OCI-LY3 (cell line): Measurements from ENCODE around the gene PAXX.

ENCODE experiments used
- H2AFZ ChIP-seq: fragments of 200-600, 300-600 bp; shearing (Covaris generic); 2 replicates; pipeline ENCODE4 v1.6.0; 2014; ENCODE audit warnings: antibody characterized with exemption, low read depth, low read length
- H3K27ac ChIP-seq: fragments of 200-600, 300-600 bp; sonication (generic); 2 replicates; pipeline ENCODE4 v1.5.1; 2014; ENCODE audit warnings: mild to moderate bottlenecking, low read length, moderate library complexity, mixed read lengths
- H3K27me3 ChIP-seq: fragments of 200-600, 300-600 bp; sonication (generic); 2 replicates; pipeline ENCODE4 v1.6.1; 2014; ENCODE audit warnings: low read depth, low read length, mixed read lengths
- H3K36me3 ChIP-seq: fragments of 200-600, 300-600 bp; sonication (generic); replicated peaks from 2 replicates; pipeline ENCODE3; 2014; ENCODE audit warnings: low read depth, low read length, mixed read lengths
- H3K4me1 ChIP-seq: fragments of 300-600, 200-600 bp; sonication (generic); 2 replicates; pipeline ENCODE4 v1.6.1; 2014; ENCODE audit warnings: low read length, mixed read lengths
- H3K4me2 ChIP-seq: fragments of 200-600, 300-600 bp; sonication (generic); 2 replicates; pipeline ENCODE4 v1.6.1; 2014; ENCODE audit warnings: low read length, mixed read lengths
- H3K4me3 ChIP-seq: fragments of 300-600, 200-600 bp; sonication (generic); 2 replicates; pipeline ENCODE4 v1.5.1; 2014; ENCODE audit warnings: antibody characterized with exemption, mild to moderate bottlenecking, low read length, moderate library complexity
- H3K79me2 ChIP-seq: fragments of 300-600, 200-600 bp; shearing (Covaris generic); 2 replicates; pipeline ENCODE4 v1.6.1; 2014; ENCODE audit warnings: mild to moderate bottlenecking, low read length, mixed read lengths
- H3K9ac ChIP-seq: fragments of 300-600, 200-600 bp; shearing (Covaris generic); 2 replicates; pipeline ENCODE4 v1.6.0; 2014; ENCODE audit warnings: mild to moderate bottlenecking, low read length, moderate library complexity
- H3K9me3 ChIP-seq: fragments of 200-600, 300-600 bp; shearing (Covaris generic); 2 replicates; pipeline ENCODE4 v1.6.1; 2014; ENCODE audit warnings: low read length, mixed read lengths; ENCODE audit not compliant: insufficient read depth
- H4K20me1 ChIP-seq: fragments of 200-600, 300-600 bp; sonication (generic); 2 replicates; pipeline ENCODE4 v1.6.1; 2016; ENCODE audit warnings: low read length, mixed read lengths; ENCODE audit not compliant: insufficient read depth
- EZH2phosphoT487 ChIP-seq: fragments of 200-600 bp; shearing (Covaris generic); IDR thresholded peaks from 2 replicates; pipeline ENCODE4 v1.6.1; 2018; ENCODE audit warnings: antibody characterized with exemption, mixed run types, low read depth
- TF ChIP-seq, protein P1 (sequence below): fragments of 200-600, 300-600 bp; sonication (generic); IDR thresholded peaks from 2 replicates; pipeline ENCODE4 v1.5.1; 2014; ENCODE audit warnings: antibody characterized with exemption, low read length, low read depth

Gene PAXX

GRCh38 chr9:137040568-137040967, 48.3 kb downstream of the PAXX start:
- Histone ChIP-seq H3K9me3 (no peaks in the 10 kb centered on the region), H3K27ac (no peak overlapping the region), H2AFZ (no peak overlapping the region), H3K4me1 (peaks cover 2% of the 10 kb centered on the region), H3K4me2 (no peak overlapping the region), H3K9ac (no peak overlapping the region), H4K20me1 (no peaks in the 10 kb centered on the region), H3K79me2 (no peaks in the 10 kb centered on the region), H3K27me3 (peaks cover 24% of the 10 kb centered on the region), H3K36me3 (no peaks in the 10 kb centered on the region), H3K4me3 (no peak overlapping the region)
- TF ChIP-seq, protein P1, sequence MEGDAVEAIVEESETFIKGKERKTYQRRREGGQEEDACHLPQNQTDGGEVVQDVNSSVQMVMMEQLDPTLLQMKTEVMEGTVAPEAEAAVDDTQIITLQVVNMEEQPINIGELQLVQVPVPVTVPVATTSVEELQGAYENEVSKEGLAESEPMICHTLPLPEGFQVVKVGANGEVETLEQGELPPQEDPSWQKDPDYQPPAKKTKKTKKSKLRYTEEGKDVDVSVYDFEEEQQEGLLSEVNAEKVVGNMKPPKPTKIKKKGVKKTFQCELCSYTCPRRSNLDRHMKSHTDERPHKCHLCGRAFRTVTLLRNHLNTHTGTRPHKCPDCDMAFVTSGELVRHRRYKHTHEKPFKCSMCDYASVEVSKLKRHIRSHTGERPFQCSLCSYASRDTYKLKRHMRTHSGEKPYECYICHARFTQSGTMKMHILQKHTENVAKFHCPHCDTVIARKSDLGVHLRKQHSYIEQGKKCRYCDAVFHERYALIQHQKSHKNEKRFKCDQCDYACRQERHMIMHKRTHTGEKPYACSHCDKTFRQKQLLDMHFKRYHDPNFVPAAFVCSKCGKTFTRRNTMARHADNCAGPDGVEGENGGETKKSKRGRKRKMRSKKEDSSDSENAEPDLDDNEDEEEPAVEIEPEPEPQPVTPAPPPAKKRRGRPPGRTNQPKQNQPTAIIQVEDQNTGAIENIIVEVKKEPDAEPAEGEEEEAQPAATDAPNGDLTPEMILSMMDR = no peak
- TF ChIP-seq EZH2phosphoT487 = no peak

DNA sequence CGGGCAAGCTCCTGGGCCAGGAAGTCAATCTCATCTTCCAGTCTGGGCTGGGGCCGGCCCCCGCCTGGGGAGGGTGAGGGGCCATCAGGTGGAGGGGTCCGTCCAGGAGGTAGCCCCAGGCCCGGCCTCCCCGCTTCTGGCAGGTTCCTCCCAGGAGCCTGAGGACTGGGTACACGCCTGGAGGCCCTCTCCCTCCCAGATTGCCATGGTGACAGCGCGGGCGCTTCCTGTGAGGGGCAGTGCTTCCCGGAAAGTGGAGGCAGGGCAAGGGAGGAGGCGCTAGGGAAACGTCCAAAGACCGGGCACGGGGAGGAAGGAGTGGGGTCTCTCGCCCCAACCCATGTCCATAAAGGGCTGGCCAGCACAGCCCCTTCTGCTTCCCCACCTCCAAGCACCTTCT, 48.9 kb downstream of the PAXX start:
- Histone ChIP-seq H3K27ac (no peak overlapping the region), H3K4me2 (no peak overlapping the region), H3K4me1 (no peaks in the 10 kb centered on the region)

DNA sequence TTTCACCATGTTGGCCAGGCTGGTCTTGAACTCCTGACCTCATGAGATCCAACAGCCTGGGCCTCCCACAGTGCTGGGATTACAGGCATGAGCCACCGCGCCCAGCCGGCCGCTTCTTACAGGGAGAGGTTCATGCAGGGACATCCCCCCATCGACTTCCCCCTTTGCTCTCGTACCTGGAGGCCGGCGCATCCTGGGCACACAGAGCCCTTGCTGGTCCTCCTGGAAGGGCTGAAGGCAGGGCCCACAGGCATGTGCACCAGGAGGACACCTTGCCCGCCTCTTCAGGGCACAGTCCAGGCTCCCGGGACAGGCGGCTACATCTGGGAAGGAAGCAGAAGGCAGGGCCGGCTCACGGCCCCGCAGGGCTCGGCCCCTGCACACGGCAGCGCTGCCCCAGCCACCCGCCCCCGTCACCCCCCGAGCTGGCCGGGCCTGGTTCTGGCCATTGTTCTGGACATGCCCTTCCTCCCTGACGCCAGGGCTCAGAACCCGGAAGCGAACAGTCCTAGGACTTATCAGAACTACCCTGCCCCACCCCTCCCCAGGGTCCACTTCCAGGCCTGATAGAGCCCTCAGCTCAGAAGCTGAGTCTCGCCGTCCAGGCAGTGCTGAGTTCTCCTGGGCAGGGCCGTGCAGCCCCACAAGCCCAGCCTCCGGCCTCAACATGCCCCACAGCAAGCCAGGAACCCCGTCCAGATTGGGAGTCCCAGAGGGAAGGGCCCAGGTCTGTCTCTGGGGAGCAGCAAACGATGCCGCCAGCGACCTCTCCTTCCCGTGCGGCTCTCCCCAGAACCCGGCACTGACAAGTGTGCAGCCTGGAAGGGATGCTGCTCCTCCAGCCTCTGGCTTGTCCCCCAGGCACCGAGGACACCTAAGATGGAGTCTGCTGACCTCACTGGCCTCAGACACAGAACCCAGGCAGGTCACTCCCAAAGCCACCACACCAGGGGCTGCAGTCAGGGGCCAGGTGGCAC, 50.8 kb downstream of the PAXX start:
- H3K9ac ChIP-seq = no peak overlapping the region
- H3K4me1 ChIP-seq = peaks cover 3% of the 10 kb centered on the region; the same call in 1 of the 2 replicates
- TF ChIP-seq, protein P1 = no peak
- TF ChIP-seq EZH2phosphoT487 = no peak
- no peaks in the 10 kb centered on the region for H3K36me3 ChIP-seq
- no peak overlapping the region for H3K4me3 ChIP-seq
- H3K79me2 ChIP-seq = no peaks in the 10 kb centered on the region
- 0 out of 2 replicates have a peak, but pooled peaks cover 9% of the 10 kb centered on the region for H4K20me1 ChIP-seq
- H3K27me3 ChIP-seq = peaks cover 33% of the 10 kb centered on the region
- no peak overlapping the region for H2AFZ ChIP-seq
- no peak overlapping the region for H3K4me2 ChIP-seq
- H3K27ac ChIP-seq = no peak overlapping the region
- H3K9me3 ChIP-seq = no peaks in the 10 kb centered on the region

More for the DNA sequence above, 48.9 kb downstream of the PAXX start:
- Histone ChIP-seq H3K4me3 (no peak overlapping the region), H3K9me3 (no peaks in the 10 kb centered on the region), H3K27me3 (peaks cover 24% of the 10 kb centered on the region), H3K79me2 (no peaks in the 10 kb centered on the region), H2AFZ (no peak overlapping the region), H3K36me3 (no peaks in the 10 kb centered on the region), H4K20me1 (no peaks in the 10 kb centered on the region), H3K9ac (no peak overlapping the region)
- TF ChIP-seq, protein P1 = no peak
- TF ChIP-seq EZH2phosphoT487 = no peak
